ENCODE results near the gene NFYA. TPM values are rescaled to one million over a fixed set of nuclear protein-coding genes. Genes with fewer than 3 reads are reported as not detected.

Gene NFYA
- total and polyA plus RNA-seq, 8 donors = 16.4 to 58.6 (median 52.6) TPM

DNA sequence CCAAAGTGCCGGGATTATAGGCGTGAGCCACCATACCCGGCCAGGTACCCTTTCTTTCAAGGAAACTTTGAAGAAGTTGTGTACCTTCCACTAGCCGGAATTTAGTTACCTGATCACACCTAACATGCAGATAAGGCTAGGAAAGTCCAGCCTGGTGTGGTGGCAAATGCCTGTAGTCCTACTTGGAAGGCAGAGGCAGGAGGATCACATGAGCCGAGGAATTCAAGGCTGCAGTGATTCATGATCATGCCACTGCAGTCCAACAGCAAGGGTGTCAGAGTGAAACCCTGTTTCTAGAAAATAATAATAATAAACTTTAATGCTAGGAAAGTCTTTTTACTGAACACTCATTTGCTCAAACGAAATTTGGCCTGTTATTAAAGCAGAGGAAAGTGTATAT lies 21.0 kb downstream of the NFYA start:
- DNase-seq (no peak), ATAC-seq (no peak)
- TF ChIP-seq, protein P1, sequence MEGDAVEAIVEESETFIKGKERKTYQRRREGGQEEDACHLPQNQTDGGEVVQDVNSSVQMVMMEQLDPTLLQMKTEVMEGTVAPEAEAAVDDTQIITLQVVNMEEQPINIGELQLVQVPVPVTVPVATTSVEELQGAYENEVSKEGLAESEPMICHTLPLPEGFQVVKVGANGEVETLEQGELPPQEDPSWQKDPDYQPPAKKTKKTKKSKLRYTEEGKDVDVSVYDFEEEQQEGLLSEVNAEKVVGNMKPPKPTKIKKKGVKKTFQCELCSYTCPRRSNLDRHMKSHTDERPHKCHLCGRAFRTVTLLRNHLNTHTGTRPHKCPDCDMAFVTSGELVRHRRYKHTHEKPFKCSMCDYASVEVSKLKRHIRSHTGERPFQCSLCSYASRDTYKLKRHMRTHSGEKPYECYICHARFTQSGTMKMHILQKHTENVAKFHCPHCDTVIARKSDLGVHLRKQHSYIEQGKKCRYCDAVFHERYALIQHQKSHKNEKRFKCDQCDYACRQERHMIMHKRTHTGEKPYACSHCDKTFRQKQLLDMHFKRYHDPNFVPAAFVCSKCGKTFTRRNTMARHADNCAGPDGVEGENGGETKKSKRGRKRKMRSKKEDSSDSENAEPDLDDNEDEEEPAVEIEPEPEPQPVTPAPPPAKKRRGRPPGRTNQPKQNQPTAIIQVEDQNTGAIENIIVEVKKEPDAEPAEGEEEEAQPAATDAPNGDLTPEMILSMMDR (IDR thresholded peaks at IDR 0.05) = no peak
- Histone ChIP-seq H3K27ac (no peak overlapping the region), H3K4me3 (no peak overlapping the region), H3K4me1 (no peaks in the 10 kb centered on the region), H3K9me3 (no peaks in the 10 kb centered on the region), H3K27me3 (no peaks in the 10 kb centered on the region), H3K36me3 (peaks cover 6 to 100% of the 10 kb centered on the region in 2 donors)
- intact Hi-C loops (cut with DNase I) = no loop called here

DNA sequence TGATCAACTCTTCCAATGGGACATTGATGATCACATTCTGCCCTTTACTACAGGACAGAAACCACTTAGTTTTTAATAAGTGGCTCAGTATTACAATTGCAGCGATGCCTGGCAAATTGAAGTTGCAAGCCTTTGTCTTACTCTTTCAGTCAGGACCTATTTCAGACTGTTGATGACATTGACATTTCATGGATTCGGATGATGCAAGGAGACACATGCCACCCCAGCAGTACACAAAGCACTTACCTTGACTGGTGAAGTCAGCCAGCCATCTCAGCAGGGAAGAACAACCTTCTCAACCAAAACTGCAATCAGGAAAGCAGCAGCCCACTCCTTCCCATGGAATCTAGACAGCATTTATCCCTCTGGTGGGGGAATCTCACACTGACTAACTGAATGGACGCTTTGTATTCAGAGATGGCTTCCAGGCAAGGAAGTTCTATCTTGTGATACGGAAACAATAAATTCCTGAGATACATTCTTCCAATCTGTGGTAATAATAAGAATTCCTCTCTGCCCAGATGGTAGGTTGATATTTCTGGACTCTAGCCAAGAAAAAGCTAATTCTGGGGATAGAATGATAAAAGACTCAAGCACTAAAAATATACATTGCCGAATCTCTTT lies 24.8 kb downstream of the NFYA start:
- DNase-seq = no peak

DNA sequence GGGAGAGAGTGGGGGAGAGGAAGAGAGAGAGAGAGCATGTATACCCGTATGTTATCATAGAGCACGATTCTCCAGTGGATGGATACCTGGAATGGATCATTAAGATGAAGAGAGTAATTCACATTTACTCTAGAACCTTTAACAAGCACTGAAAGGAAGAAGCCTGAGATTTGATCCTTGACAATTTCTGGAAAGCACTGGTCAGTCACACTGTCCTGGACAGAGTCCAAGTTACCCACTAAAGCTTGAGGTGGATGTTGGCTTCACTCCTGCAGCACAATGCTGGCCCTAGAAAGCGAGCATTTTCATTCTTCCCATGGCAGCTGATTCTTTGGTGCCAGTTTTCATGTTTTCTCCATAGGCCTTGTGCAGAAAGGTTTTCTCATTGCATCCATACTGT lies 25.6 kb downstream of the NFYA start:
- Histone ChIP-seq H3K4me1 (no peaks in the 10 kb centered on the region), H3K36me3 (peaks cover 6 to 80% of the 10 kb centered on the region in 2 donors), H3K9me3 (no peaks in the 10 kb centered on the region), H3K27ac (no peak overlapping the region), H3K27me3 (no peaks in the 10 kb centered on the region), H3K4me3 (no peak overlapping the region)
- DNase-seq (no peak), ATAC-seq (no peak)
- intact Hi-C loops (cut with DNase I) = no loop called here
- TF ChIP-seq, protein P1 (IDR thresholded peaks at IDR 0.05) = no peak

More for the DNA sequence above, 24.8 kb downstream of the NFYA start:
- no peaks in the 10 kb centered on the region for H3K9me3 ChIP-seq
- H3K27me3 ChIP-seq = no peaks in the 10 kb centered on the region
- ATAC-seq = no peak
- H3K4me1 ChIP-seq = no peaks in the 10 kb centered on the region
- H3K36me3 ChIP-seq = peaks cover 6 to 88% of the 10 kb centered on the region in 2 donors
- TF ChIP-seq, protein P1 (IDR thresholded peaks at IDR 0.05) = no peak
- no peak overlapping the region for H3K27ac ChIP-seq
- intact Hi-C loops (cut with DNase I) = no loop called here
- H3K4me3 ChIP-seq = no peak overlapping the region

DNA sequence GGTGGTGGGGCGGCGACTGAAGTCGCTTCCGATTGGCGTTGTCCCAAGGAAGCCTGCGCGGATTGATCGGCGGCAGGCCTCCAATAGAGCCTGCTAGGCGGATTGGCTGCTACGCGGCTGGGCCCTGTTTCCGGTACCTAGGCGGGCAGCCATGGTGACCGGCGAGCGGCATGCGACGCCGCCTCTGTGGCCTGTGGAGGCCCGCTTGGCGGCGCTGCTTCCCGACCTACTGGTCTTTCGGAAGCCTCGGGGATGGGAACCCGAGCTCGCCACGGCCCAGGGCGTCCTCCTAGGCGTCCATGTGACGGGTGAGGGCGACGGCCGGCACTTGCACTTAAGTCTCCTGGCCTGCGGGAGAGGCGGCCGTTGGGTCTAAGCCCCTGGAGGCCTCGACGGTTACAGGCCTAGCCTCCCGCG lies 28.1 kb downstream of the NFYA start:
- peaks cover 0 to 55% of the 10 kb centered on the region in 2 donors for H3K36me3 ChIP-seq
- DNase-seq (peak in 1 of 4 donors; percentile 71), ATAC-seq (no peak)
- no peak overlapping the region for H3K27ac ChIP-seq
- intact Hi-C loops (cut with DNase I) = no loop called here
- TF ChIP-seq, protein P1 (IDR thresholded peaks at IDR 0.05) = no peak
- H3K9me3 ChIP-seq = no peaks in the 10 kb centered on the region
- H3K4me1 ChIP-seq = no peaks in the 10 kb centered on the region
- no peak overlapping the region for H3K4me3 ChIP-seq
- H3K27me3 ChIP-seq = no peaks in the 10 kb centered on the region

DNA sequence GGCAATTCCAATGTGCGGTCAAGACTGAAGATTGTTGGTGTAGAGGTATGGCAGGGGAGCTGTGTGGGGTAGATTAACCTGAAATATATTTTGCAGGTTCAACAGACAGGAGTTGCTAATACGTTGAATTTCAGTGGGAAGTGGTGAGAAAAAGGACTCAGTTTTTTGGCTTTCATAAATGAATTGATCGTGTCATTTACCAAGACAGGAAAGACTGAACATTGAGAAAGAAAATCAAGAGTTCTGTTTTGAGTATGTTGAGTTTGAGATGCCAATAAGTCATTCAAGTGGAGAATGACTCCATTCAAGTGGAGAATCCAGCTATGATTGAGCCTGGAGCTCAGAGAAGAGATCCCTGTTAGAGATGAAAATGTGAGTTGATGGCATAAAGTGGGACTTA lies 31.1 kb downstream of the NFYA start:
- Histone ChIP-seq H3K9me3 (no peaks in the 10 kb centered on the region), H3K27me3 (no peaks in the 10 kb centered on the region), H3K4me3 (no peak overlapping the region), H3K27ac (no peak overlapping the region), H3K36me3 (peaks cover 0 to 28% of the 10 kb centered on the region in 2 donors), H3K4me1 (no peaks in the 10 kb centered on the region)
- DNase-seq (no peak), ATAC-seq (no peak)
- intact Hi-C loops (cut with DNase I) = no loop called here
- TF ChIP-seq, protein P1 (IDR thresholded peaks at IDR 0.05) = no peak

Data from left lung (tissue), 10 donors.